Ishikawa (cell line): ENCODE data around the gene ITPR2.

Experiments used
- CEBPB ChIP-seq: IDR thresholded peaks from 2 replicates; pipeline ENCODE4 v1.6.1; 2012
- CREB1 ChIP-seq: IDR thresholded peaks from 2 replicates; pipeline ENCODE4 v1.6.1; 2012; ENCODE audit warnings: low read depth
- EGR1 ChIP-seq: IDR thresholded peaks from 2 replicates; pipeline ENCODE4 v1.6.1; 2012
- EP300 ChIP-seq: IDR thresholded peaks from 2 replicates; pipeline ENCODE4 v1.6.1; 2012; ENCODE audit warnings: borderline replicate concordance
- FOXM1 ChIP-seq: IDR thresholded peaks from 2 replicates; pipeline ENCODE4 v1.6.1; 2012; ENCODE audit warnings: low read depth, borderline replicate concordance
- MAX ChIP-seq: IDR thresholded peaks from 2 replicates; pipeline ENCODE4 v1.6.1; 2012
- NFIC ChIP-seq: IDR thresholded peaks from 2 replicates; pipeline ENCODE4 v1.6.1; 2012
- RAD21 ChIP-seq: IDR thresholded peaks from 2 replicates; pipeline ENCODE4 v1.6.1; 2012; ENCODE audit warnings: low read depth
- REST ChIP-seq: IDR thresholded peaks from 2 replicates; pipeline ENCODE4 v1.6.1; 2012; ENCODE audit warnings: low read depth, mild to moderate bottlenecking
- TAF1 ChIP-seq: IDR thresholded peaks from 2 replicates; pipeline ENCODE4 v1.6.1; 2012; ENCODE audit warnings: low read depth, mild to moderate bottlenecking
- TCF12 ChIP-seq: IDR thresholded peaks from 2 replicates; pipeline ENCODE4 v1.6.1; 2012; ENCODE audit warnings: low read depth
- TEAD4 ChIP-seq: IDR thresholded peaks from 2 replicates; pipeline ENCODE4 v1.6.1; 2012
- YY1 ChIP-seq: IDR thresholded peaks from 2 replicates; pipeline ENCODE4 v1.6.1; 2012; ENCODE audit warnings: low read depth
- ZBTB7A ChIP-seq: IDR thresholded peaks from 2 replicates; pipeline ENCODE4 v1.6.1; 2012; ENCODE audit warnings: low read depth
- TF ChIP-seq, protein P1 (sequence below): IDR thresholded peaks from 2 replicates; pipeline ENCODE4 v1.6.1; 2012

The ITPR2 gene

GRCh38 chr12:26817183-26817591 is 15.8 kb downstream of the ITPR2 start:
- TF ChIP-seq REST (no peak), EGR1 (no peak), NFIC (no peak), CREB1 (no peak), TCF12 (no peak), YY1 (no peak), EP300 (no peak), CEBPB (no peak), MAX (no peak), TEAD4 (no peak)
- TF ChIP-seq, protein P1, sequence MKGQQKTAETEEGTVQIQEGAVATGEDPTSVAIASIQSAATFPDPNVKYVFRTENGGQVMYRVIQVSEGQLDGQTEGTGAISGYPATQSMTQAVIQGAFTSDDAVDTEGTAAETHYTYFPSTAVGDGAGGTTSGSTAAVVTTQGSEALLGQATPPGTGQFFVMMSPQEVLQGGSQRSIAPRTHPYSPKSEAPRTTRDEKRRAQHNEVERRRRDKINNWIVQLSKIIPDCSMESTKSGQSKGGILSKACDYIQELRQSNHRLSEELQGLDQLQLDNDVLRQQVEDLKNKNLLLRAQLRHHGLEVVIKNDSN = no peak

GRCh38 chr12:26813812-26814211 is 19.2 kb downstream of the ITPR2 start:
- TF ChIP-seq FOXM1 (no peak), ZBTB7A (no peak), CEBPB (no peak)
- TF ChIP-seq, protein P1 = no peak

GRCh38 chr12:26810330-26810729 is 22.7 kb downstream of the ITPR2 start:
- TF ChIP-seq, protein P1 = no peak
- TF ChIP-seq NFIC (no peak), TCF12 (no peak), EP300 (no peak), ZBTB7A (no peak), EGR1 (no peak), TEAD4 (no peak), TAF1 (no peak), FOXM1 (no peak), CEBPB (no peak), REST (no peak), CREB1 (no peak), MAX (no peak), RAD21 (no peak), YY1 (no peak)

- TF ChIP-seq REST = no peak
- no peak for TF ChIP-seq CREB1
- TF ChIP-seq NFIC = no peak
- TF ChIP-seq EP300 = no peak
- no peak for TF ChIP-seq CEBPB
- no peak for TF ChIP-seq TAF1
- TF ChIP-seq MAX = no peak
- no peak for TF ChIP-seq TEAD4
- no peak for TF ChIP-seq RAD21
- TF ChIP-seq EGR1 = no peak
- TF ChIP-seq TCF12 = no peak
- TF ChIP-seq ZBTB7A = no peak
- TF ChIP-seq YY1 = no peak
- TF ChIP-seq, protein P1 = no peak
- TF ChIP-seq FOXM1 = no peak
Observed at GRCh38 chr12:26809611-26810285, 23.2 kb downstream of the ITPR2 start.
